Choroid plexus epithelial cell (primary cell): Measurements from ENCODE around the gene HMCN2.

Source experiments
- DNase-seq: peaks from one replicate; pipeline ENCODE4 v3.0.0-alpha.2; 2010; ENCODE audit warnings: low read depth
- H3K4me3 ChIP-seq: 2 replicates; pipeline ENCODE4 v1.5.1; 2011; ENCODE audit warnings: low read depth, mild to moderate bottlenecking, control low read depth, low read length, moderate library complexity
- TF ChIP-seq, protein P1 (sequence below): conservative IDR thresholded peaks from 2 replicates; pipeline ENCODE4 v1.5.1; 2011; ENCODE audit warnings: low read depth, mild to moderate bottlenecking, control low read depth, inconsistent platforms, low read length, moderate library complexity

HMCN2 gene

DNA sequence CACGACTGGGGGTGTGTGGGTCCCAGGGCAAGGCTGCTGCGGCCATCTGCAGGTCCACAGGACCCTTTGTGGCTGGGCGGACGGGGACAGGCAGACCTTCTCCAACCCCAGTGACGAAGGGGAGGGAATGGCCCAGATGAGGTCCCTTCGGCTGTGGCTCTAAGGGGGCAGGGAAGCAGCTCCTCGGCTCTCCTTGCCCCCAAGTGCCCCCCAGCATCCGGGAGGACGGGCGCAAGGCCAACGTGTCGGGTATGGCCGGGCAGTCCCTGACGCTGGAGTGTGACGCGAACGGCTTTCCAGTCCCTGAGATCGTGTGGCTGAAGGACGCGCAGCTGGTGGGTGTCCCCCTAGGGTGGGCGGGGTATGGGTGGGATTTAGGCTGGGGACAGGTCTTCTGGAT is 82.8 kb downstream of the HMCN2 start:
- no peak for DNase-seq
- no peak overlapping the region for H3K4me3 ChIP-seq
- TF ChIP-seq, protein P1, sequence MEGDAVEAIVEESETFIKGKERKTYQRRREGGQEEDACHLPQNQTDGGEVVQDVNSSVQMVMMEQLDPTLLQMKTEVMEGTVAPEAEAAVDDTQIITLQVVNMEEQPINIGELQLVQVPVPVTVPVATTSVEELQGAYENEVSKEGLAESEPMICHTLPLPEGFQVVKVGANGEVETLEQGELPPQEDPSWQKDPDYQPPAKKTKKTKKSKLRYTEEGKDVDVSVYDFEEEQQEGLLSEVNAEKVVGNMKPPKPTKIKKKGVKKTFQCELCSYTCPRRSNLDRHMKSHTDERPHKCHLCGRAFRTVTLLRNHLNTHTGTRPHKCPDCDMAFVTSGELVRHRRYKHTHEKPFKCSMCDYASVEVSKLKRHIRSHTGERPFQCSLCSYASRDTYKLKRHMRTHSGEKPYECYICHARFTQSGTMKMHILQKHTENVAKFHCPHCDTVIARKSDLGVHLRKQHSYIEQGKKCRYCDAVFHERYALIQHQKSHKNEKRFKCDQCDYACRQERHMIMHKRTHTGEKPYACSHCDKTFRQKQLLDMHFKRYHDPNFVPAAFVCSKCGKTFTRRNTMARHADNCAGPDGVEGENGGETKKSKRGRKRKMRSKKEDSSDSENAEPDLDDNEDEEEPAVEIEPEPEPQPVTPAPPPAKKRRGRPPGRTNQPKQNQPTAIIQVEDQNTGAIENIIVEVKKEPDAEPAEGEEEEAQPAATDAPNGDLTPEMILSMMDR = no peak

DNA sequence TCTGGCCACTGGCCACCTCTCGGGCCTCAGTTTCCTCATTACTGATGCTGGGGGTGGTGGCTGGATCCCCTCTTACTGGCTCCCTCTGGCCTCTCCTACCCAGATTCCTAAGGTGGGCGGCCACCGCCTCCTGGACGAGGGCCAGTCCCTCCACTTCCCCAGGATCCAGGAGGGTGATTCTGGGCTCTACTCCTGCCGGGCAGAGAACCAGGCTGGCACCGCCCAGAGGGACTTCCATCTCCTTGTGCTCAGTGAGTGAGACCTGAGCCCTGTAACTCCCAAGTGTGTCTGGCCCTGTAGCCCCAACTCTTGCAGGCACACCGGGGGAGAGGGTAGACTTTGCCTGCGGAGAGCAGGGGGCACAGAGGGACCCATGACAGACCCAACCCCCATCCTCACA is 83.3 kb downstream of the HMCN2 start:
- no peak for DNase-seq

DNA sequence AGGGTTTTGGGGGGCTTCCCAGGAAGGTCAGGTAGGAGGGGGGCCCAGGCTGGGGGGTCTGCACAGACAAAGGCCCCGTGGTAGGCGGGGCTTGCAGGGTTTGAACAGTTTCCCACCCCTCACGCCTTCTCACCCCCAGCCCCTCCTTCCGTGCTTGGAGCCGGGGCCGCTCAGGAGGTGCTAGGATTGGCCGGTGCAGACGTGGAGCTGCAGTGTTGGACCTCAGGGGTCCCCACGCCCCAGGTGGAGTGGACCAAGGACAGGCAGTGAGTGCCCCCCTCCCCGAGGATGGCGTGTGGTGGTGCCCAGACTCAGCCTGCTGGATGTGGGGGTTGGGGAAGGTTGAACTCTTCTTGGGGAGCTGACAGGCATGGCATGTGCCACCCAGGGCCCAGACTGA is 83.8 kb downstream of the HMCN2 start:
- H3K4me3 ChIP-seq = no peak overlapping the region
- TF ChIP-seq, protein P1 = no peak
- DNase-seq = no peak

More for the DNA sequence above, 83.3 kb downstream of the HMCN2 start:
- TF ChIP-seq, protein P1 = no peak
- no peak overlapping the region for H3K4me3 ChIP-seq

DNA sequence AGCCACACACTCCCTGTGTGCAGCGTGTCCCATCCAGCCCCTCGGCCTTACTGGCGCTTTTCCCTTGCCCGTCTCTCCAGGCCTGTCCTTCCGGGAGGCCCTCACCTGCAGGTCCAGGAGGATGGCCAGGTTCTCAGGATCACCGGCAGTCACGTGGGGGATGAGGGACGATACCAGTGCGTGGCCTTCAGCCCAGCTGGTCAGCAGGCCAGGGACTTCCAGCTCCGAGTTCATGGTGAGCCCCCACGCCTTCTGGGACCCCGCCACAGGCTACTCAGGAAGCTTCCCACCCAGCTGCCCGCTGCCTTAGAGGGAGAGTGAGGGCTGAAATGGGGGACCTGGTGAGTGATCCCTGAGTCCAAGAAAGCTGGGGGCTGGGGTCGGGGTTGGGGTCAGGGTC is 85.8 kb downstream of the HMCN2 start:
- H3K4me3 ChIP-seq = no peak overlapping the region
- TF ChIP-seq, protein P1 = no peak
- no peak for DNase-seq

DNA sequence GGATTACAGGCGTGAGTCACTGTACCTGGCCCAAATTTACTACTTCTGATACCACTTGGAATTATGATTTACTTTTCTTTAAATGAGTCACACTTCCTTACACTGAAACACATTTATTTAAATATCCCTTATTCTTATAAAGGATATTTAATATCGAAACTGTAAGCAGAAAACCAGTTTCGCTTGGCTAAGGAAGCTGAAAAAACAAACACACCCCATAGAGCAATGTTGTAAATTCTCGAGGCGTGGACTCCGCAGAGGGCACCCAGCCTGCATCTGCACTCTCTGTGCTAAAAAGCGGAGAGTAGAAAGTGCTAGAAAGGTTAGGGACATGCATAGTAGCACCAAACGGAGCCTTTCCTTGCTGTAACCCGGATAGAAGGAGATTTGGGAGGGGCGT is 86.5 kb downstream of the HMCN2 start:
- TF ChIP-seq, protein P1 = no peak
- peak; percentile 20 for DNase-seq
- H3K4me3 ChIP-seq = no peak overlapping the region

DNA sequence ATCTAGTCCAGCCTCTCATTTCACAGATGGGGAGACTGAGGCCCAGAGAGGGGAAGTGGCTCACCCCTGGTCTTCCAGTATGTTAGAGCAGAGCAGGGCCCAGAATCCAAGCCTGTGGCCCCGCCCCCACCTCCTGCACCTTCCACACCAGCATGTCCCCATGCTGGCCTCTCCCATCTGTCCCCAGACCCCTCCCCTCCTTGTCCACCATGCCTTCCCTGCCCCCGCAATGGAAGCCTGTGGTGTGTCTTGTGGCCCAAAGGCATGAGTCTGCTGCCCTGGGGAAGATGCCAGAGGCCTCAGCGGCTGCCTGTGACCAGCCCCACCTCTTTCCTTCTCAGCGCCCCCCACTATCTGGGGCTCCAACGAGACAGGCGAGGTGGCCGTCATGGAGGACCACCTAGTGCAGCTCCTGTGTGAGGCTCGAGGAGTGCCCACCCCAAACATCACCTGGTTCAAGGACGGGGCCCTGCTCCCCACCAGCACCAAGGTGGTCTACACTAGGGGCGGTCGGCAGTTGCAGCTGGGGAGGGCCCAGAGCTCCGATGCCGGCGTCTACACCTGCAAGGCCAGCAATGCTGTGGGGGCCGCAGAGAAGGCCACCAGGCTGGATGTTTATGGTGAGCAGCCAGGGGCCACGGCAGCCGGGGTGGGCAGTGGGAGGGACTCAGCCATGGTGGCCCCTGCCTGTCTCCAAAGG is 87.2 kb downstream of the HMCN2 start:
- no peak overlapping the region for H3K4me3 ChIP-seq
- TF ChIP-seq, protein P1 = no peak
- no peak for DNase-seq

DNA sequence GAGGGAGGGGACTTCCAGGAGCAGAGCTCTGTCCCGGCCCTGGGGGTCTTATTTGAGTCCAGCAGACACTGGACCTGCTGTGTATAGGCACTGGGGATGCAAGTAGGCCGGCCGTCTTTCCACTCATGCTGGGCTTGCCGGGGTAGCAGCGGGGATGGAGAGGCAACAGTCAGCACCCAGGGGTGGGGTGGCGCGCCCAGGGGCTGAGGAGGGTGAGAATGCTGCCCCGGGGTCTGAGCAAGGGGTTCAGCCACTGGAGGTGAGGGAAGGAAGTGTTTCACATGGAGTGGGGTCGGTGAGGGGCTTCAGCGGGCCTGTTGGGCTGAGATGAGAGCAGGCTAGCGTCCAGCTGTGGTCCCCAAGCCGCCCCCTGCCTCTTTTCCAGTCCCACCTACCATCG is 88.8 kb downstream of the HMCN2 start:
- DNase-seq = no peak
- TF ChIP-seq, protein P1 = no peak
- H3K4me3 ChIP-seq = no peak overlapping the region
